SK-N-SH (cell line): ENCODE measurements around the gene PDGFRB. TPM values are rescaled to one million over a fixed set of nuclear protein-coding genes. Genes with fewer than 3 reads are reported as not detected.

Experiments used
- CTCF ChIA-PET: fragments of 300-600, 350-600 bp; formaldehyde crosslinking; extraction: SDS; loops from one replicate; lab custom pipeline; 2021; lab: Yijun Ruan, JAX
- POLR2A ChIA-PET: fragments of 350-600 bp; sonication (Branson Sonifier 250); formaldehyde crosslinking; extraction: SDS; loops from one replicate; lab custom pipeline; 2020; ENCODE audit warnings: antibody characterized with exemption, inconsistent platforms; lab: Yijun Ruan, JAX
- DNase-seq: peaks from one replicate; pipeline ENCODE4 v3.0.0; 2012
- H2AFZ ChIP-seq: fragments of 200-600 bp; sonication (generic); 2 replicates; pipeline ENCODE4 v1.8.1; 2016; ENCODE audit warnings: antibody characterized with exemption, mild to moderate bottlenecking, low read depth
- H3F3A ChIP-seq: fragments of 200-600 bp; sonication (generic); replicated peaks from 2 replicates; pipeline ENCODE3; 2016; ENCODE audit warnings: antibody characterized with exemption, mild to moderate bottlenecking; ENCODE audit not compliant: insufficient read depth
- H3K27ac ChIP-seq, 2 experiments: fragments of 200-500 bp in 1 of 2; fragments of 200-600 bp in 1 of 2; sonication (Bioruptor generic) in 1 of 2; sonication (generic), shearing (Covaris generic) in 1 of 2; 2 replicates each; pipeline versions ENCODE4 v1.5.1 to v1.6.1; 2014 to 2016; ENCODE audit warnings: low read depth in 2 of 2, inconsistent platforms in 1 of 2, low read length in 1 of 2, mild to moderate bottlenecking in 1 of 2, mixed read lengths in 1 of 2
- H3K27me3 ChIP-seq: fragments of 200-600 bp; sonication (generic), shearing (Covaris generic); 2 replicates; pipeline ENCODE4 v1.6.1; 2016; ENCODE audit warnings: mixed run types; ENCODE audit not compliant: insufficient read depth
- H3K36me3 ChIP-seq, 2 experiments: fragments of 200-500 bp in 1 of 2; fragments of 200-600 bp in 1 of 2; sonication (Bioruptor generic) in 1 of 2; sonication (generic) in 1 of 2; replicated peaks in 1 of 2; 2 replicates each; pipeline versions ENCODE3 to v1.5.1; 2014 to 2016; ENCODE audit warnings: low read length in 1 of 2, mild to moderate bottlenecking in 1 of 2; ENCODE audit not compliant: insufficient read depth in 2 of 2, control insufficient read depth in 1 of 2
- H3K4me1 ChIP-seq, 2 experiments: fragments of 200-500 bp in 1 of 2; fragments of 200-600 bp in 1 of 2; sonication (Bioruptor generic) in 1 of 2; sonication (generic), shearing (Covaris generic) in 1 of 2; 2 replicates each; pipeline versions ENCODE4 v1.5.1 to v1.6.1; 2014 to 2016; ENCODE audit warnings: low read depth in 1 of 2, low read length in 1 of 2, mixed run types in 1 of 2; ENCODE audit not compliant: insufficient read depth in 2 of 2, control insufficient read depth in 1 of 2
- H3K4me2 ChIP-seq: fragments of 200-600 bp; sonication (generic), shearing (Covaris generic); 2 replicates; pipeline ENCODE4 v1.6.1; 2017; ENCODE audit warnings: mixed run types
- H3K4me3 ChIP-seq, 2 experiments: fragments of 200-500 bp in 1 of 2; fragments of 200-600 bp in 1 of 2; sonication (Bioruptor generic) in 1 of 2; sonication (generic), shearing (Covaris generic) in 1 of 2; 2 replicates each; pipeline versions ENCODE4 v1.5.1 to v1.8.1; 2014 to 2016; ENCODE audit warnings: low read depth in 2 of 2, inconsistent platforms in 1 of 2, low read length in 1 of 2, mild to moderate bottlenecking in 1 of 2, mixed read lengths in 1 of 2, moderate library complexity in 1 of 2
- H3K79me2 ChIP-seq: fragments of 200-600 bp; sonication (generic); 2 replicates; pipeline ENCODE4 v1.8.1; 2017; ENCODE audit warnings: mild to moderate bottlenecking; ENCODE audit not compliant: insufficient read depth
- H3K9ac ChIP-seq: fragments of 200-600 bp; sonication (generic); 2 replicates; pipeline ENCODE4 v1.6.1; 2017; ENCODE audit warnings: mixed run types
- H3K9me2 ChIP-seq: fragments of 200-600 bp; sonication (generic); 2 replicates; pipeline ENCODE4 v1.6.1; 2017; ENCODE audit warnings: mixed run types
- H3K9me3 ChIP-seq: fragments of 200-600 bp; sonication (generic); 2 replicates; pipeline ENCODE4 v1.6.1; 2017; ENCODE audit warnings: mixed run types, mild to moderate bottlenecking, moderate library complexity
- H4K20me1 ChIP-seq: fragments of 200-600 bp; sonication (generic); 2 replicates; pipeline ENCODE4 v1.6.1; 2017; ENCODE audit warnings: mild to moderate bottlenecking, mixed run types; ENCODE audit not compliant: insufficient read depth
- CHD2 ChIP-seq: fragments of 150-350 bp; IDR thresholded peaks from 2 replicates; pipeline ENCODE4 v1.6.1; 2018; ENCODE audit warnings: low read length; ENCODE audit not compliant: partially characterized antibody
- ELF1 ChIP-seq: IDR thresholded peaks from 2 replicates; pipeline ENCODE4 v1.4.0; 2012
- EZH2phosphoT487 ChIP-seq: fragments of 200-600 bp; sonication (generic); IDR thresholded peaks from 2 replicates; pipeline ENCODE4 v1.6.1; 2017; ENCODE audit warnings: low read depth, mixed run types, mild to moderate bottlenecking, antibody characterized with exemption, moderate library complexity, borderline replicate concordance
- FOSL2 ChIP-seq: IDR thresholded peaks from 2 replicates; pipeline ENCODE4 v1.4.0; 2012; ENCODE audit warnings: low read depth, mild to moderate bottlenecking, moderate library complexity, borderline replicate concordance
- GABPA ChIP-seq: IDR thresholded peaks from 2 replicates; pipeline ENCODE4 v1.4.0; 2012; ENCODE audit warnings: low read depth, mild to moderate bottlenecking
- GATA2 ChIP-seq: sonication (generic); formaldehyde crosslinking; IDR thresholded peaks from 2 replicates; pipeline ENCODE4 v1.5.0; 2020; ENCODE audit warnings: mild to moderate bottlenecking, missing genetic modification reagents
- JUND ChIP-seq: IDR thresholded peaks from 2 replicates; pipeline ENCODE4 v1.4.0; 2012
- MEF2A ChIP-seq: IDR thresholded peaks from 2 replicates; pipeline ENCODE4 v1.4.0; 2012; ENCODE audit warnings: low read depth, borderline replicate concordance
- RFX5 ChIP-seq: IDR thresholded peaks from 2 replicates; pipeline ENCODE4 v1.6.1; 2012; ENCODE audit warnings: mild to moderate bottlenecking, improper control_type of control experiment, low read length
- RXRA ChIP-seq: IDR thresholded peaks from 2 replicates; pipeline ENCODE4 v1.4.0; 2012; ENCODE audit warnings: low read depth, mild to moderate bottlenecking, borderline replicate concordance
- SMC3 ChIP-seq: IDR thresholded peaks from 2 replicates; pipeline ENCODE4 v1.6.1; 2012; ENCODE audit warnings: low read depth, low read length, improper control_type of control experiment
- TEAD4 ChIP-seq: IDR thresholded peaks from 2 replicates; pipeline ENCODE4 v1.4.0; 2012; ENCODE audit warnings: mild to moderate bottlenecking, borderline replicate concordance; ENCODE audit not compliant: insufficient read depth
- YY1 ChIP-seq: IDR thresholded peaks from 2 replicates; pipeline ENCODE4 v1.4.0; 2012; ENCODE audit warnings: low read depth, mild to moderate bottlenecking
- WGBS: methylation state at CpG from one replicate; pipeline ENCODE4 v1.1.6; 2017; ENCODE audit warnings: low lambda C conversion rate; 5-methylcytosine and 5-hydroxymethylcytosine counted together
- polyA plus RNA-seq, 3 experiments: library from polyadenylated mRNA; depleted of rRNA; stranded (reverse); fragments of >200 nt; gene quantifications; 2 replicates each; pipeline ENCODE4 v1.2.3, GENCODE V29; 2012
- TF ChIP-seq, protein P1 (sequence below): IDR thresholded peaks from 2 replicates; pipeline ENCODE4 v1.4.0; 2012; ENCODE audit warnings: low read depth
- TF ChIP-seq, protein P2 (sequence below): fragments of 150-350 bp; IDR thresholded peaks from 2 replicates; pipeline ENCODE4 v1.6.1; 2016; ENCODE audit warnings: mild to moderate bottlenecking, low read depth, low read length
- TF ChIP-seq, protein P3 (sequence below): fragments of 200-600 bp; sonication (generic); IDR thresholded peaks from 2 replicates; pipeline ENCODE4 v1.6.1; 2017; ENCODE audit warnings: antibody characterized with exemption, mild to moderate bottlenecking, moderate library complexity
- TF ChIP-seq, protein P4 (sequence below): IDR thresholded peaks from 2 replicates; pipeline ENCODE4; 2012
- TF ChIP-seq, protein P5 (sequence below): IDR thresholded peaks from 2 replicates; pipeline ENCODE4 v1.4.0; 2012; ENCODE audit warnings: low read depth, borderline replicate concordance
- TF ChIP-seq, protein P6 (sequence below): fragments of 150-350 bp; IDR thresholded peaks from 2 replicates; pipeline ENCODE4 v1.6.1; 2017; ENCODE audit warnings: antibody characterized with exemption, low read length, low read depth, borderline replicate concordance

The PDGFRB gene
- polyA plus RNA-seq, 1 of the 3 experiments (the other 2 are of a cell fraction): 32.1 TPM

DNA sequence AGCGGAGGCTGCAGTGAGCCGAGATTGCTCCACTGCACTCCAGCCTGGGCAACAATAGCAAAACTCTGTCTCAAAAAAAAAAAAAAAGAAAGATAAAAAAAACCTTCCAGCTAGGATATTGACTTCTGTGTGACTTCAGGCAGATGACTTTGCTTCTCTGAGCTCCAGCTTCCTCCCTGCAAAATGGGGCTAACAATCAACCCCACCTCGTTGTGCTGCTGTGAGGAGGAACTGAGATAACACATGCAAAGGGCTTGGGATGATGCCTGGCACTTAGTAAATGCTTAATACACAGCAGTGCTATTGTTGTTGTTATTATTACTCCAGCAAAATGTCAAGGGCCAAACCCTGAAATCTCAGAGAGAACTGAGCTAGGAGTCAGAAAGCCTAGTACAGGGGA lies 7.4 kb upstream of the PDGFRB start:
- Histone ChIP-seq H3K79me2 (no peaks in the 10 kb centered on the region), H3K9me3 (no peaks in the 10 kb centered on the region), H3K27me3 (no peaks in the 10 kb centered on the region), H3K4me3 (no peak overlapping the region), H3K36me3 (no peaks in the 10 kb centered on the region), H3F3A (peaks cover 3% of the 10 kb centered on the region), H3K4me1 (peaks cover 21 to 53% of the 10 kb centered on the region in 2 experiments), H2AFZ (no peak overlapping the region), H3K27ac (no peak overlapping the region), H3K9me2 (no peaks in the 10 kb centered on the region), H3K4me2 (no peak overlapping the region), H3K9ac (no peak overlapping the region), H4K20me1 (no peaks in the 10 kb centered on the region)
- CTCF ChIA-PET: interaction anchor here (0.6 to 1.9 kb wide), 14 partner anchors 10 to 187 kb away, joined by 3 to 17 read pairs (median 5); no protein-coding TSS in a partner anchor
- 63% methylated on average over 3 of the region's 3 CpGs for WGBS
- POLR2A ChIA-PET: interaction anchor here (1.2 kb wide), 1 partner anchor 16 kb away, joined by 4 read pairs; no protein-coding TSS in a partner anchor
- no peak for DNase-seq
- TF ChIP-seq, protein P1, sequence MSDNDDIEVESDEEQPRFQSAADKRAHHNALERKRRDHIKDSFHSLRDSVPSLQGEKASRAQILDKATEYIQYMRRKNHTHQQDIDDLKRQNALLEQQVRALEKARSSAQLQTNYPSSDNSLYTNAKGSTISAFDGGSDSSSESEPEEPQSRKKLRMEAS: no peak
- TF ChIP-seq RXRA (no peak), FOSL2 (no peak), ELF1 (no peak), MEF2A (no peak), GABPA (no peak), SMC3 (no peak), GATA2 (CRISPR knock-in tag) (no peak), RFX5 (no peak)
- TF ChIP-seq, protein P2, sequence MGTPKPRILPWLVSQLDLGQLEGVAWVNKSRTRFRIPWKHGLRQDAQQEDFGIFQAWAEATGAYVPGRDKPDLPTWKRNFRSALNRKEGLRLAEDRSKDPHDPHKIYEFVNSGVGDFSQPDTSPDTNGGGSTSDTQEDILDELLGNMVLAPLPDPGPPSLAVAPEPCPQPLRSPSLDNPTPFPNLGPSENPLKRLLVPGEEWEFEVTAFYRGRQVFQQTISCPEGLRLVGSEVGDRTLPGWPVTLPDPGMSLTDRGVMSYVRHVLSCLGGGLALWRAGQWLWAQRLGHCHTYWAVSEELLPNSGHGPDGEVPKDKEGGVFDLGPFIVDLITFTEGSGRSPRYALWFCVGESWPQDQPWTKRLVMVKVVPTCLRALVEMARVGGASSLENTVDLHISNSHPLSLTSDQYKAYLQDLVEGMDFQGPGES: no peak
- TF ChIP-seq, protein P3, sequence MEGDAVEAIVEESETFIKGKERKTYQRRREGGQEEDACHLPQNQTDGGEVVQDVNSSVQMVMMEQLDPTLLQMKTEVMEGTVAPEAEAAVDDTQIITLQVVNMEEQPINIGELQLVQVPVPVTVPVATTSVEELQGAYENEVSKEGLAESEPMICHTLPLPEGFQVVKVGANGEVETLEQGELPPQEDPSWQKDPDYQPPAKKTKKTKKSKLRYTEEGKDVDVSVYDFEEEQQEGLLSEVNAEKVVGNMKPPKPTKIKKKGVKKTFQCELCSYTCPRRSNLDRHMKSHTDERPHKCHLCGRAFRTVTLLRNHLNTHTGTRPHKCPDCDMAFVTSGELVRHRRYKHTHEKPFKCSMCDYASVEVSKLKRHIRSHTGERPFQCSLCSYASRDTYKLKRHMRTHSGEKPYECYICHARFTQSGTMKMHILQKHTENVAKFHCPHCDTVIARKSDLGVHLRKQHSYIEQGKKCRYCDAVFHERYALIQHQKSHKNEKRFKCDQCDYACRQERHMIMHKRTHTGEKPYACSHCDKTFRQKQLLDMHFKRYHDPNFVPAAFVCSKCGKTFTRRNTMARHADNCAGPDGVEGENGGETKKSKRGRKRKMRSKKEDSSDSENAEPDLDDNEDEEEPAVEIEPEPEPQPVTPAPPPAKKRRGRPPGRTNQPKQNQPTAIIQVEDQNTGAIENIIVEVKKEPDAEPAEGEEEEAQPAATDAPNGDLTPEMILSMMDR: no peak
- TF ChIP-seq, protein P4, sequence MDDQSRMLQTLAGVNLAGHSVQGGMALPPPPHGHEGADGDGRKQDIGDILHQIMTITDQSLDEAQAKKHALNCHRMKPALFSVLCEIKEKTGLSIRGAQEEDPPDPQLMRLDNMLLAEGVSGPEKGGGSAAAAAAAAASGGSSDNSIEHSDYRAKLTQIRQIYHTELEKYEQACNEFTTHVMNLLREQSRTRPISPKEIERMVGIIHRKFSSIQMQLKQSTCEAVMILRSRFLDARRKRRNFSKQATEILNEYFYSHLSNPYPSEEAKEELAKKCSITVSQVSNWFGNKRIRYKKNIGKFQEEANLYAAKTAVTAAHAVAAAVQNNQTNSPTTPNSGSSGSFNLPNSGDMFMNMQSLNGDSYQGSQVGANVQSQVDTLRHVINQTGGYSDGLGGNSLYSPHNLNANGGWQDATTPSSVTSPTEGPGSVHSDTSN: no peak
- TF ChIP-seq, protein P5, sequence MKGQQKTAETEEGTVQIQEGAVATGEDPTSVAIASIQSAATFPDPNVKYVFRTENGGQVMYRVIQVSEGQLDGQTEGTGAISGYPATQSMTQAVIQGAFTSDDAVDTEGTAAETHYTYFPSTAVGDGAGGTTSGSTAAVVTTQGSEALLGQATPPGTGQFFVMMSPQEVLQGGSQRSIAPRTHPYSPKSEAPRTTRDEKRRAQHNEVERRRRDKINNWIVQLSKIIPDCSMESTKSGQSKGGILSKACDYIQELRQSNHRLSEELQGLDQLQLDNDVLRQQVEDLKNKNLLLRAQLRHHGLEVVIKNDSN: no peak

DNA sequence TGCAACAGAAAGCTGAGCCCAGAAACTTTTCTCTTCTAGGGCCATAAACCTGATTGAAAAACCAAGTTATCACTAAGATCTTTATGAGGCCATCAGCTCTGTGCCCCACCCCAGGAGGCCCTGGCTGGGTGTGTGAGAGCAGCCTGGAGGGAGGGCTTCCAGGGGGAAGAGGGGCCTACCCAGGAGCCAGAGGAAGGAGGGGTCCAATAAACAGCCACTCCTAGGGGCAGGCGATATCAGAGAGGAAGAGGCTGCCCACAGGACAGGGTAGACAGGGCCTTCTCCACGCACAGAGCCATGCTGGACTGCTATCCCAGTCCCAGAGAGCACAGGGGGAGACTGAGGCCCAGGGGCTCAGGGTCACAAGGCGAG lies 6.5 kb upstream of the PDGFRB start:
- no peak overlapping the region for H3K4me3 ChIP-seq
- H4K20me1 ChIP-seq: no peaks in the 10 kb centered on the region
- no peaks in the 10 kb centered on the region for H3K9me2 ChIP-seq
- WGBS: 92% methylated on average over 2 of the region's 3 CpGs
- POLR2A ChIA-PET: no interaction called here
- no peak overlapping the region for H3K4me2 ChIP-seq
- CTCF ChIA-PET: interaction anchor here (0.6 to 1.9 kb wide), 19 partner anchors 9 to 188 kb away, joined by 3 to 17 read pairs (median 5); no protein-coding TSS in a partner anchor
- DNase-seq: no peak
- peaks cover 23 to 54% of the 10 kb centered on the region in 2 experiments for H3K4me1 ChIP-seq
- H3F3A ChIP-seq: peaks cover 10% of the 10 kb centered on the region
- H3K27me3 ChIP-seq: no peaks in the 10 kb centered on the region
- H3K27ac ChIP-seq: peak overlapping the region in 1 of 2 experiments; percentile 14; a peak in 1 of 4 replicates
- no peaks in the 10 kb centered on the region for H3K79me2 ChIP-seq
- H3K9me3 ChIP-seq: no peaks in the 10 kb centered on the region
- no peak overlapping the region for H2AFZ ChIP-seq
- no peaks in the 10 kb centered on the region for H3K36me3 ChIP-seq
- no peak overlapping the region for H3K9ac ChIP-seq
- TF ChIP-seq YY1: no peak
- TF ChIP-seq TEAD4: no peak
- no peak for TF ChIP-seq GATA2 (CRISPR knock-in tag)
- TF ChIP-seq, protein P5: no peak
- TF ChIP-seq EZH2phosphoT487: no peak
- no peak for TF ChIP-seq GABPA
- TF ChIP-seq JUND: no peak
- TF ChIP-seq, protein P2: no peak
- TF ChIP-seq, protein P6, sequence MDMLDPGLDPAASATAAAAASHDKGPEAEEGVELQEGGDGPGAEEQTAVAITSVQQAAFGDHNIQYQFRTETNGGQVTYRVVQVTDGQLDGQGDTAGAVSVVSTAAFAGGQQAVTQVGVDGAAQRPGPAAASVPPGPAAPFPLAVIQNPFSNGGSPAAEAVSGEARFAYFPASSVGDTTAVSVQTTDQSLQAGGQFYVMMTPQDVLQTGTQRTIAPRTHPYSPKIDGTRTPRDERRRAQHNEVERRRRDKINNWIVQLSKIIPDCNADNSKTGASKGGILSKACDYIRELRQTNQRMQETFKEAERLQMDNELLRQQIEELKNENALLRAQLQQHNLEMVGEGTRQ: no peak
- no peak for TF ChIP-seq CHD2
- TF ChIP-seq, all 33 proteins: peak for 0
